Bronchial epithelial cell (primary cell): ENCODE measurements around the gene TENM4. TPM values are rescaled to one million over a fixed set of nuclear protein-coding genes. Genes with fewer than 3 reads are reported as not detected.

Experiments used
- DNase-seq: peaks from one replicate; pipeline ENCODE4 v3.0.0-alpha.2; 2010; ENCODE audit warnings: low read depth
- FAIRE-seq: peaks from 2 replicates; lab custom pipeline; 2011; peaks lifted over from hg19 to GRCh38; lab: Jason Lieb, UNC
- H3K27me3 ChIP-seq: 2 replicates; pipeline ENCODE4 v1.5.1; 2011; ENCODE audit warnings: low read length; ENCODE audit not compliant: control insufficient read depth, insufficient read depth
- H3K36me3 ChIP-seq: 2 replicates; pipeline ENCODE4 v1.5.1; 2011; ENCODE audit warnings: low read length; ENCODE audit not compliant: control insufficient read depth, insufficient read depth
- H3K4me3 ChIP-seq: 2 replicates; pipeline ENCODE4 v1.5.1; 2011; ENCODE audit warnings: mild to moderate bottlenecking, low read depth, low read length, control low read depth
- total RNA-seq: library from RNA; depleted of rRNA; stranded (reverse); fragments of >200 nt; gene quantifications from 2 replicates; pipeline ENCODE4 v1.2.1, GENCODE V29; 2014
- TF ChIP-seq, protein P1 (sequence below): IDR thresholded peaks from 2 replicates; pipeline ENCODE4 v1.5.1; 2011; ENCODE audit warnings: mild to moderate bottlenecking, moderate library complexity, low read length, control low read depth, inconsistent platforms; ENCODE audit not compliant: insufficient read depth, severe bottlenecking

TENM4 gene
- total RNA-seq, 1 donor from 2014 or later: 6.1 TPM

DNA sequence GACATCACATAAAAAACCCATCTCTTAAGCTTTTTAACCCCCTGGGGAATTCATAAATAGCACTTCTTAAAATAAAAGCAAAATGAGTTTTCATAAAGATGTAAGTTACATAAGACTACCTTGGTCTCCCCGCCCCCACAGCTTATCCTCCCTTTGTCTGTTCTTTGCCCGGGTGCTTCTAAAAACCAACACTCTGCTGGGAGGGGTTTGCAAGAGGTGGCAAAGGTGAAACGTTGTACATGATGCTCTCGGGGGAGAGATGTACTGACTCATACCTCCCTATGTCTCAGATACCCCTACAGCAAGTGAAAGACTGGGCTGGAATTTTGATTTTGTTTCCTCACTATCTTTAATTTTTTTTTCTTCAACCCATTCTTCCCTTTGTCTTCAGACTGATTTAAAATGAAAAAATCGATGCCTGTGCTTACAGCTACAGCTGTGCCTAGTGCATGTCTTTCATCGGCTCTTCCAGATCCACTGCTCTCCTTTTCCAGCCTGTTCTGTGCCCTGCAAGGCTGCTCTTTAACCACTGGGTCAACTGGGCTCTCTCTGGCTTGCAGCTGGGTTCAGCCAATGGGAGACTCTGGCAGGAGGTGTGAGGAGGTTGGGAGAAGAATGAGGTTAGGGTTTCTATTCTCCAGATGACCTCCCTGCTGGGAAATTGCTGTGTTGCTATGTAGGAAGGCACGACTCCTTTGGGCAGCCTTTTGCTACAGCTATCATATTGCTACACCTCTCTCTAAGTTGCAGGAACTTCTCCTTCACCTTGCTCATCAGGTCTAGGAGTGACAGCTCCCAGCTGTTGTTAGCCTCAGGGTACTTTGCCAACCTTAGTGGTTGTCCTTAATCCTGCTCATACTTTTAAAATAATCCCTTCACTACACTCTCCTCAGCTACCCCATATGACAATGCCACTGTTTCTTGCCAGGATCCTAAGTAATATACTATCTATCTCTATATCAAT lies 266.5 kb downstream of the TENM4 start:
- TF ChIP-seq, protein P1, sequence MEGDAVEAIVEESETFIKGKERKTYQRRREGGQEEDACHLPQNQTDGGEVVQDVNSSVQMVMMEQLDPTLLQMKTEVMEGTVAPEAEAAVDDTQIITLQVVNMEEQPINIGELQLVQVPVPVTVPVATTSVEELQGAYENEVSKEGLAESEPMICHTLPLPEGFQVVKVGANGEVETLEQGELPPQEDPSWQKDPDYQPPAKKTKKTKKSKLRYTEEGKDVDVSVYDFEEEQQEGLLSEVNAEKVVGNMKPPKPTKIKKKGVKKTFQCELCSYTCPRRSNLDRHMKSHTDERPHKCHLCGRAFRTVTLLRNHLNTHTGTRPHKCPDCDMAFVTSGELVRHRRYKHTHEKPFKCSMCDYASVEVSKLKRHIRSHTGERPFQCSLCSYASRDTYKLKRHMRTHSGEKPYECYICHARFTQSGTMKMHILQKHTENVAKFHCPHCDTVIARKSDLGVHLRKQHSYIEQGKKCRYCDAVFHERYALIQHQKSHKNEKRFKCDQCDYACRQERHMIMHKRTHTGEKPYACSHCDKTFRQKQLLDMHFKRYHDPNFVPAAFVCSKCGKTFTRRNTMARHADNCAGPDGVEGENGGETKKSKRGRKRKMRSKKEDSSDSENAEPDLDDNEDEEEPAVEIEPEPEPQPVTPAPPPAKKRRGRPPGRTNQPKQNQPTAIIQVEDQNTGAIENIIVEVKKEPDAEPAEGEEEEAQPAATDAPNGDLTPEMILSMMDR: no peak
- Histone ChIP-seq H3K36me3 (no peaks in the 10 kb centered on the region), H3K4me3 (no peak overlapping the region), H3K27me3 (no peaks in the 10 kb centered on the region)
- DNase-seq (no peak), FAIRE-seq (peak; percentile 18)

DNA sequence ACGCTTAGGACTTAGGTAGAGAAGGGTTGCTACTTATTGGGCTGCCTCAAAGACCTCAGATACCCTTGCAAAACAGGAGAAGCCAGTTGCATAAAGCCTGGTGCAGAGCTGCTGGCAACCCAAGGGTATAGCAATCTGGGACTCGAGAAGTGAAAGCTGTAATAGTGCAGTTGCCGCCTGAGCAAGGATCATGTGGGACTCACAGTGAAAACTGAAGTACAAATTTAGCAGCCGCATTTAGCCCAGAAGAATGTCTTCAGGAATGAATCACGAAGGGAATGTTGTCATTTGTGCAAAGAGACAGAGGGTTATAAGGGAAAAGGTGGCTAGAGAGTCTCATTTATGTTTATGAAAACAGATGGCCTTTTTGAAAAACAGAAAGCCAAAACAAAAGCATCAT lies 267.2 kb downstream of the TENM4 start:
- TF ChIP-seq, protein P1: no peak
- H3K36me3 ChIP-seq: no peaks in the 10 kb centered on the region
- no peaks in the 10 kb centered on the region for H3K27me3 ChIP-seq
- FAIRE-seq (no peak), DNase-seq (no peak)
- H3K4me3 ChIP-seq: no peak overlapping the region

DNA sequence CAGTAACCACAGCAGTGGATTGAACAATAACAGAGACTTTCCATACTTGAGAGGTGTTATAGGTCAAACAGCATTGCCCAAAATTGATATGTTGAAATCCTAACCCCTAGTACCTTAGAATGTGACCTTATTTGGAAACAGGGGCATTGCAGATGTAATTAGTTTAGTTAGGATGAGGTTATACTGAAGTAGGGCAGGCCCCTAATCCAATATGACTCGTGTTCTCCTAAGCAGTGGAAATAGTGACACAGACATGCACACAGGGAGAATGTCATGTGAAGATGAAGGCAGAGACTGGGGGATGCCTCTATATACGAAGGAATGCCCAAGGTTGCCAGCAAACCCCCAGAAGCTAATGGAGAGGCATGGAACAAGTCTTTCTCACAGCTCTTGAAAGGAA lies 270.5 kb downstream of the TENM4 start:
- Histone ChIP-seq H3K27me3 (no peaks in the 10 kb centered on the region), H3K36me3 (no peaks in the 10 kb centered on the region), H3K4me3 (no peak overlapping the region)
- TF ChIP-seq, protein P1: no peak
- FAIRE-seq (no peak), DNase-seq (no peak)

DNA sequence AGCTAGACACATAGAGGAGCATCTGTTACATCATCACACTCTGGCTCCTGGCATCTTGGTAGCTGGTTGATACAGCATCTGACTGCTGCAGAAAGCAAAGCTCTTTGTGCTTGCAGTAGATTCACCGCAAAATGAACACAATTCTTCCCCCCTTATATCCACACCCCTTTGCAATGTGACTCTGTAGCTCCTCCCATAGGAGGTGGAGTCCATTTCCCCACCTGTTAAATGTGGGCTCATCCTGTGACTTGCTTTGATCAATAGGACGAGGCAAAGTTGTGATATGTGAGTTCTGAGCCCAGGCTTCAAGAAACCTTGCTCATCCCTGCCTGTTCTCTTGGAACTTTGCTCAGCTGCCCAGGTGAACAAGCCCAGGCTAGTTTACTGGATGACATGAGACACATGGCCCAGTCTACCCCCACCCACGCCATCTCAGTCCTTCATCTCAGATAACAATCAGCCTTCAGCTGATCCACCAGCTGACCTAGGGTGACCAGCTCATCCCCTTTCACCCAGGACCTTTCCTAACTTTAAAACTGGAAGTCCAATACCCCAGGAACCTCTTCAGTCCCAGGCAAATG lies 272.2 kb downstream of the TENM4 start:
- FAIRE-seq (no peak), DNase-seq (peak; percentile 89)
- H3K4me3 ChIP-seq: no peak overlapping the region
- H3K36me3 ChIP-seq: no peaks in the 10 kb centered on the region
- H3K27me3 ChIP-seq: no peaks in the 10 kb centered on the region
- TF ChIP-seq, protein P1: no peak

DNA sequence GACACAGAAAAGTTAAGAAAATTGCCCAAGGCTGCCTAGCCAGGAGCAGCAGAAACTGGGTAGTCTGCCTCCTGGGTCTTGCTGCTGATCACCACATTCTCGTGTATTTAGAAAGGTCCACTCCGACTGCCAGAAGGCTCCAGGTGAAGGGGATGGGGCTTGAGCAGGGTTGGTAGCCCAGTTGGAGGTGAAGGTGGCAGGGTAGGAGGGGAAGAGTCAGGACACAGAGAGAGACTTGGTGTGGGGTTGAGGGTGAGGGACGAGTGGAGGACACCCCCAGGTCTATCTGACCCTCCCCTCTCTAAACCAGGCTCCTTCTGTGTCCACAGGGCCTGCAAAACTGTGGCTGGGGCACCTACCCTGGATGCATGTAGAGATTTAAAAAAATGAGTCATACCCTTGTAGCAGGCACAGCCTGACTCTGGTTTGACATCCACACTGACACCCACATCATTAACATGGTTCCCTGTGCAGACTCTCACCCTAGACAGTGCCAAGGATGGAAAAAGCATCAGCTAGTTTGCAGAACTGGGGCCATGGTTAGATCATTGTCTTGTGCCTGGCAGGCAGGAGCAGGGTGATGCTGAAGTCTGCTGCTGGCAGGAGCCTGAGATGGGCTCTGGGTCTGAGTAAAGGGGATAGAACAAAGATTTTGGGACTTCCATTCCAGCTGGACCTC lies 273.2 kb downstream of the TENM4 start:
- no peaks in the 10 kb centered on the region for H3K36me3 ChIP-seq
- FAIRE-seq (peak; percentile 23), DNase-seq (no peak)
- TF ChIP-seq, protein P1: no peak
- no peaks in the 10 kb centered on the region for H3K27me3 ChIP-seq
- H3K4me3 ChIP-seq: no peak overlapping the region
